Keratinocyte (primary cell): ENCODE data around the gene ATL2. TPM values are rescaled to one million over a fixed set of nuclear protein-coding genes. Genes with fewer than 3 reads are reported as not detected.

Source experiments
- DNase-seq: peaks from one replicate; pipeline ENCODE4 v3.0.0-alpha.2; 2011; ENCODE audit warnings: low read depth, missing footprints, low spot score
- FAIRE-seq: peaks from 2 replicates; lab custom pipeline; 2011; peaks lifted over from hg19 to GRCh38; lab: Jason Lieb, UNC
- H2AFZ ChIP-seq: 2 replicates; pipeline ENCODE4 v1.6.0; 2012; ENCODE audit warnings: low read length, control low read depth, inconsistent platforms; ENCODE audit not compliant: control insufficient read depth
- H3K27ac ChIP-seq: 2 replicates; pipeline ENCODE4 v1.5.1; 2011; ENCODE audit warnings: low read length; ENCODE audit not compliant: control insufficient read depth, insufficient read depth
- H3K27me3 ChIP-seq: 3 replicates; pipeline ENCODE4 v1.6.0; 2011; ENCODE audit warnings: low read length; ENCODE audit not compliant: control insufficient read depth, insufficient read depth; ENCODE audit errors: extremely low read depth
- H3K36me3 ChIP-seq, 2 experiments: 2 replicates in 1 of 2; 3 replicates in 1 of 2; pipeline ENCODE4 v1.5.1; 2011; ENCODE audit warnings: low read length in 2 of 2, mild to moderate bottlenecking in 1 of 2; ENCODE audit not compliant: control insufficient read depth in 2 of 2, insufficient read depth in 2 of 2; ENCODE audit errors: extremely low read depth in 1 of 2
- H3K4me1 ChIP-seq: 3 replicates; pipeline ENCODE4 v1.5.1; 2011; ENCODE audit warnings: low read length; ENCODE audit not compliant: control insufficient read depth, insufficient read depth; ENCODE audit errors: extremely low read depth
- H3K4me2 ChIP-seq: 3 replicates; pipeline ENCODE4 v1.6.0; 2011; ENCODE audit warnings: low read depth, low read length; ENCODE audit not compliant: control insufficient read depth, insufficient read depth; ENCODE audit errors: extremely low read depth
- H3K4me3 ChIP-seq, 3 experiments: fragments of 200-600 bp in 1 of 3; sonication (generic) in 1 of 3; 2 replicates in 2 of 3; 3 replicates in 1 of 3; pipeline ENCODE4 v1.5.1; 2011 to 2016; ENCODE audit warnings: low read length in 3 of 3, mild to moderate bottlenecking in 3 of 3, control low read depth in 2 of 3, inconsistent platforms in 1 of 3, low read depth in 1 of 3, mixed read lengths in 1 of 3, mixed run types in 1 of 3, moderate library complexity in 1 of 3; ENCODE audit not compliant: control insufficient read depth in 2 of 3, insufficient read depth in 2 of 3; ENCODE audit errors: extremely low read depth in 1 of 3
- H3K79me2 ChIP-seq: 2 replicates; pipeline ENCODE4 v1.6.0; 2012; ENCODE audit warnings: low read length; ENCODE audit not compliant: control insufficient read depth, insufficient read depth
- H3K9ac ChIP-seq: 3 replicates; pipeline ENCODE4 v1.6.0; 2011; ENCODE audit warnings: low read length; ENCODE audit not compliant: control insufficient read depth, insufficient read depth; ENCODE audit errors: extremely low read depth
- H3K9me1 ChIP-seq: 3 replicates; pipeline ENCODE4 v1.6.0; 2011; ENCODE audit warnings: low read length; ENCODE audit not compliant: control insufficient read depth, insufficient read depth; ENCODE audit errors: extremely low read depth
- H3K9me3 ChIP-seq: 2 replicates; pipeline ENCODE4 v1.5.1; 2012; ENCODE audit warnings: low read depth, low read length; ENCODE audit not compliant: control insufficient read depth
- H4K20me1 ChIP-seq: 3 replicates; pipeline ENCODE4 v1.6.0; 2011; ENCODE audit warnings: low read length; ENCODE audit not compliant: control insufficient read depth, insufficient read depth; ENCODE audit errors: extremely low read depth
- EZH2 ChIP-seq: IDR thresholded peaks from one replicate; pipeline ENCODE4 v1.6.1; 2012; ENCODE audit warnings: inconsistent platforms, mild to moderate bottlenecking, low read length, moderate library complexity
- dilution Hi-C: fragments of 300-500 bp; cut with MboI; formaldehyde crosslinking; loops from one replicate; pipeline ENCODE4 v1.7.0; 2020; ENCODE audit warnings: low sequenced_read_pairs; ENCODE audit not compliant: extremely low pct_ligation_motif_present
- polyA plus RNA-seq, 5 experiments: library from polyadenylated mRNA; depleted of rRNA in 3 of 5; stranded (reverse) in 3 of 5; stranded (forward) in 1 of 5; unstranded in 1 of 5; fragments of >200 nt; gene quantifications; 1 replicate in 1 of 5; 2 replicates in 3 of 5; 3 replicates in 1 of 5; pipeline versions ENCODE4 v1.2.1 to v1.2.3, GENCODE V29; 2011 to 2012; ENCODE audit warnings: missing spikeins in 2 of 5, low read depth in 1 of 5, low replicate concordance in 1 of 5
- TF ChIP-seq, protein P1 (sequence below), 3 experiments: IDR thresholded peaks in 1 of 3; conservative IDR thresholded peaks in 1 of 3; optimal IDR thresholded peaks in 1 of 3; 2 replicates in 2 of 3; 3 replicates in 1 of 3; pipeline versions ENCODE3 to v1.5.1; 2011; ENCODE audit warnings: low read length in 3 of 3, mild to moderate bottlenecking in 3 of 3, moderate library complexity in 2 of 3, control low read depth in 1 of 3, inconsistent platforms in 1 of 3; ENCODE audit not compliant: insufficient read depth in 2 of 3; ENCODE audit errors: extremely low read depth in 1 of 3

ATL2 gene
- polyA plus RNA-seq, 1 donor (not counting 4 experiments of a cell fraction or from before 2014, with no cell fraction given), result 83.2 TPM

- H3K79me2 ChIP-seq, result no peaks in the 10 kb centered on the region
- no peaks in the 10 kb centered on the region for H4K20me1 ChIP-seq
- H3K4me1 ChIP-seq, result no peaks in the 10 kb centered on the region
- FAIRE-seq (no peak), DNase-seq (no peak)
- no peak overlapping the region for H2AFZ ChIP-seq
- H3K36me3 ChIP-seq, result no peaks in the 10 kb centered on the region
- H3K9ac ChIP-seq, result no peak overlapping the region
- no peaks in the 10 kb centered on the region for H3K9me3 ChIP-seq
- dilution Hi-C loops, result no loop called here
- no peak overlapping the region for H3K4me3 ChIP-seq
- TF ChIP-seq, protein P1, sequence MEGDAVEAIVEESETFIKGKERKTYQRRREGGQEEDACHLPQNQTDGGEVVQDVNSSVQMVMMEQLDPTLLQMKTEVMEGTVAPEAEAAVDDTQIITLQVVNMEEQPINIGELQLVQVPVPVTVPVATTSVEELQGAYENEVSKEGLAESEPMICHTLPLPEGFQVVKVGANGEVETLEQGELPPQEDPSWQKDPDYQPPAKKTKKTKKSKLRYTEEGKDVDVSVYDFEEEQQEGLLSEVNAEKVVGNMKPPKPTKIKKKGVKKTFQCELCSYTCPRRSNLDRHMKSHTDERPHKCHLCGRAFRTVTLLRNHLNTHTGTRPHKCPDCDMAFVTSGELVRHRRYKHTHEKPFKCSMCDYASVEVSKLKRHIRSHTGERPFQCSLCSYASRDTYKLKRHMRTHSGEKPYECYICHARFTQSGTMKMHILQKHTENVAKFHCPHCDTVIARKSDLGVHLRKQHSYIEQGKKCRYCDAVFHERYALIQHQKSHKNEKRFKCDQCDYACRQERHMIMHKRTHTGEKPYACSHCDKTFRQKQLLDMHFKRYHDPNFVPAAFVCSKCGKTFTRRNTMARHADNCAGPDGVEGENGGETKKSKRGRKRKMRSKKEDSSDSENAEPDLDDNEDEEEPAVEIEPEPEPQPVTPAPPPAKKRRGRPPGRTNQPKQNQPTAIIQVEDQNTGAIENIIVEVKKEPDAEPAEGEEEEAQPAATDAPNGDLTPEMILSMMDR (optimal IDR thresholded peaks at IDR 0.05 in 1 of 3, IDR thresholded peaks at IDR 0.05 in 1 of 3, conservative IDR thresholded peaks at IDR 0.05 in 1 of 3; ENCODE audit: extremely low read depth in 1 of 3, insufficient read depth in 2 of 3, low read length in 3 of 3), result no peak
- TF ChIP-seq EZH2, result no peak
- no peaks in the 10 kb centered on the region for H3K27me3 ChIP-seq
- no peaks in the 10 kb centered on the region for H3K9me1 ChIP-seq
- H3K27ac ChIP-seq, result no peak overlapping the region
- no peak overlapping the region for H3K4me2 ChIP-seq
Observed at GRCh38 chr2:38265461-38265860, 111.6 kb downstream of the ATL2 start.

DNA sequence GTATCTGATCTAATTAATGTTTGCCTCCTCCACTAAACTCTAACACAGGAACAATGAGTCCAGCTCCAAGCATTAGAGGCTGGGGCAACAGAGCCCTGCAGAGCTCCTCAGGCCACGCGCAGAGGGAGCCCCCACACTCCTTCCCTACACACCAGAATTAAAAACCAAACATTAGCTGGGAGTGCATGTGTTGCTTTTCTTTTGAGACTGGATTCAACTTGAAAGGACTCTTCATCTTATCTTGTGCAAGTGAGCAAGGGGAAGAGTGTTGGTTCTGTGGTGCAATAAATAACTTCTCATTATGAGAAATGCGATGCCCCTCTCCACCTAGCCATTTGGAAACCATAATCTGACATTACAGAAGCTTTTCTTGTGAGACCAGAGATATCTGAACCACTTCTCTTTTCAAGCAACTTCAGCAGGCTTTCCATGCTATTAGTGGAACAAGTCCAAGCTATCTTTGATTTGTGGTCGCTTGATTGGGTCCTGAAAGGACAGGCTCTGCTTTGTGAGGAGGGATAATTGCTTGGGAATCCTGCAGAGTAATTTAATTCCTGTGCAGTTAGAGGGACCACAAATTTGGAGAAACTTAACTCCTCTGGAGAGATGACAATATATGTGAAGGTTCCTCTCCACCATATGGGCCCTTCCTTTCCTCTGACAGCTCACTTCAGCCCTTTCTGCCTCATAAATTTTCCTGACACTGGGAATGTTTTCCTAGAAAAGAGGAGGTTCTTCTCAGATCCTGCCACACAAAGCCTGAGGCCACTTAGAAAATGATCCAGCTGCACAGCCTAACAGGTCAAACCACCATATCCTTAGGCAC lies 112.5 kb downstream of the ATL2 start:
- no peaks in the 10 kb centered on the region for H3K9me3 ChIP-seq
- H3K9ac ChIP-seq, result no peak overlapping the region
- no peak for FAIRE-seq
- H3K4me2 ChIP-seq, result no peak overlapping the region
- no peaks in the 10 kb centered on the region for H3K9me1 ChIP-seq
- dilution Hi-C loops, result loop anchor here (5.0 kb wide), 1 partner anchor 62 kb away; no protein-coding TSS in a partner anchor
- H3K79me2 ChIP-seq, result no peaks in the 10 kb centered on the region
- no peaks in the 10 kb centered on the region for H4K20me1 ChIP-seq
- no peaks in the 10 kb centered on the region for H3K36me3 ChIP-seq
- no peak overlapping the region for H2AFZ ChIP-seq
- no peak overlapping the region for H3K4me3 ChIP-seq
- TF ChIP-seq, protein P1 (optimal IDR thresholded peaks at IDR 0.05 in 1 of 3, IDR thresholded peaks at IDR 0.05 in 1 of 3, conservative IDR thresholded peaks at IDR 0.05 in 1 of 3; ENCODE audit: extremely low read depth in 1 of 3, insufficient read depth in 2 of 3, low read length in 3 of 3), result no peak
- TF ChIP-seq EZH2, result no peak
- no peaks in the 10 kb centered on the region for H3K4me1 ChIP-seq
- no peak overlapping the region for H3K27ac ChIP-seq
- DNase-seq, result no peak
- H3K27me3 ChIP-seq, result no peaks in the 10 kb centered on the region
